GM12872 (cell line): ENCODE data around the gene REXO1.

Source experiments
- CTCF ChIP-seq: IDR thresholded peaks from 3 replicates; pipeline ENCODE4 v1.5.1; 2011; ENCODE audit warnings: low read depth, mild to moderate bottlenecking, low read length, moderate library complexity; ENCODE audit not compliant: insufficient read depth

Gene REXO1

GRCh38 chr19:1790054-1790792 is 58.1 kb downstream of the REXO1 start:
- TF ChIP-seq CTCF, result no peak

- TF ChIP-seq CTCF, result no peak
Measured at GRCh38 chr19:1789261-1790041, 58.8 kb downstream of the REXO1 start.

GRCh38 chr19:1787116-1787515 is 61.2 kb downstream of the REXO1 start:
- no peak for TF ChIP-seq CTCF

GRCh38 chr19:1786668-1787067 is 61.6 kb downstream of the REXO1 start:
- TF ChIP-seq CTCF, result no peak

GRCh38 chr19:1785310-1785709 is 63.0 kb downstream of the REXO1 start:
- TF ChIP-seq CTCF, result no peak

GRCh38 chr19:1783874-1784273 is 64.4 kb downstream of the REXO1 start:
- TF ChIP-seq CTCF, result no peak

- no peak for TF ChIP-seq CTCF
Measured at GRCh38 chr19:1783354-1783753, 64.9 kb downstream of the REXO1 start.
